Neural cell (in vitro differentiated cells): ENCODE results near the gene AKT1. TPM values are rescaled to one million over a fixed set of nuclear protein-coding genes. Genes with fewer than 3 reads are reported as not detected.

Experiments used
- H2AFZ ChIP-seq: fragments of 200-600, 300-800 bp; sonication (generic), shearing (Covaris generic); 2 replicates; pipeline ENCODE4 v1.6.0; 2014; ENCODE audit warnings: low read depth, mild to moderate bottlenecking, antibody characterized with exemption, low read length, moderate library complexity
- H3F3A ChIP-seq: fragments of 200-600 bp; shearing (Covaris generic); 2 replicates; pipeline ENCODE4 v1.6.1; 2016; ENCODE audit warnings: mild to moderate bottlenecking, moderate library complexity, mixed read lengths, antibody characterized with exemption, low read length; ENCODE audit not compliant: insufficient read depth, poor library complexity, severe bottlenecking
- H3K27ac ChIP-seq: fragments of 200-600, 300-800 bp; sonication (generic), shearing (Covaris generic); 2 replicates; pipeline ENCODE4 v1.5.1; 2014; ENCODE audit warnings: mild to moderate bottlenecking, low read length, moderate library complexity
- H3K27me3 ChIP-seq: fragments of 300-800, 200-600 bp; sonication (generic), shearing (Covaris generic); 2 replicates; pipeline ENCODE4 v1.6.0; 2014; ENCODE audit warnings: mild to moderate bottlenecking, low read depth, low read length, moderate library complexity; ENCODE audit not compliant: insufficient read depth
- H3K36me3 ChIP-seq: fragments of 300-800, 200-600 bp; sonication (generic), shearing (Covaris generic); 2 replicates; pipeline ENCODE4 v1.5.1; 2014; ENCODE audit warnings: mild to moderate bottlenecking, antibody characterized with exemption, low read length, moderate library complexity; ENCODE audit not compliant: insufficient read depth
- H3K4me2 ChIP-seq: fragments of 300-800, 200-600 bp; sonication (generic), shearing (Covaris generic); 2 replicates; pipeline ENCODE4 v1.6.0; 2014; ENCODE audit warnings: mild to moderate bottlenecking, low read length
- H3K4me3 ChIP-seq: fragments of 300-800, 200-600 bp; sonication (generic), shearing (Covaris generic); 2 replicates; pipeline ENCODE4 v1.5.1; 2014; ENCODE audit warnings: mild to moderate bottlenecking, low read length, moderate library complexity
- H3K79me2 ChIP-seq: fragments of 200-600 bp; shearing (Covaris generic); replicated peaks from 2 replicates; pipeline ENCODE4 v1.6.0; 2014; ENCODE audit warnings: mild to moderate bottlenecking, low read length, moderate library complexity; ENCODE audit not compliant: insufficient read depth
- H3K9ac ChIP-seq: fragments of 300-800, 200-600 bp; sonication (generic), shearing (Covaris generic); 2 replicates; pipeline ENCODE4 v1.6.1; 2016; ENCODE audit warnings: mild to moderate bottlenecking, low read length, mixed read lengths
- H3K9me2 ChIP-seq: fragments of 200-600 bp; shearing (Covaris generic); 2 replicates; pipeline ENCODE4 v1.6.1; 2016; ENCODE audit warnings: mild to moderate bottlenecking, low read length, mixed read lengths; ENCODE audit not compliant: insufficient read depth
- H3K9me3 ChIP-seq: fragments of 200-600, 300-800 bp; sonication (generic), shearing (Covaris generic); 2 replicates; pipeline ENCODE4 v1.6.1; 2016; ENCODE audit warnings: mild to moderate bottlenecking, mixed run types, low read length, moderate library complexity, mixed read lengths
- H4K20me1 ChIP-seq: fragments of 200-600 bp; shearing (Covaris generic); 2 replicates; pipeline ENCODE4 v1.6.1; 2016; ENCODE audit warnings: mild to moderate bottlenecking, mixed run types; ENCODE audit not compliant: insufficient read depth
- CTCF ChIP-seq: fragments of 450-650 bp; IDR thresholded peaks from 2 replicates; pipeline ENCODE4 v1.5.1; 2014; ENCODE audit warnings: antibody characterized with exemption, mild to moderate bottlenecking, moderate library complexity; ENCODE audit not compliant: poor library complexity, severe bottlenecking
- EP300 ChIP-seq: fragments of 450-650 bp; conservative IDR thresholded peaks from 2 replicates; pipeline ENCODE4 v1.6.1; 2014; ENCODE audit warnings: antibody characterized with exemption, mild to moderate bottlenecking, moderate library complexity; ENCODE audit not compliant: poor library complexity, severe bottlenecking
- EZH2 ChIP-seq: fragments of 200-600, 300-800 bp; shearing (Covaris generic), sonication (generic); IDR thresholded peaks from 2 replicates; pipeline ENCODE4 v1.6.1; 2014; ENCODE audit warnings: antibody characterized with exemption, low read length, borderline replicate concordance, mild to moderate bottlenecking; ENCODE audit not compliant: insufficient read depth, poor library complexity, severe bottlenecking
- MXI1 ChIP-seq: fragments of 450-650 bp; conservative IDR thresholded peaks from 2 replicates; pipeline ENCODE4 v1.6.1; 2014; ENCODE audit warnings: antibody characterized with exemption, mild to moderate bottlenecking; ENCODE audit not compliant: poor library complexity, severe bottlenecking
- POLR2AphosphoS5 ChIP-seq: IDR thresholded peaks from 2 replicates; pipeline ENCODE4 v1.6.1; 2012
- RAD21 ChIP-seq: fragments of 450-650 bp; conservative IDR thresholded peaks from 2 replicates; pipeline ENCODE4 v1.6.1; 2014; ENCODE audit warnings: antibody characterized with exemption, mild to moderate bottlenecking, moderate library complexity
- REST ChIP-seq: IDR thresholded peaks from 2 replicates; pipeline ENCODE4 v1.6.1; 2012; ENCODE audit warnings: borderline replicate concordance
- SMC3 ChIP-seq: fragments of 450-650 bp; conservative IDR thresholded peaks from 2 replicates; pipeline ENCODE4 v1.6.1; 2014; ENCODE audit warnings: antibody characterized with exemption, mild to moderate bottlenecking, moderate library complexity; ENCODE audit not compliant: poor library complexity
- TAF1 ChIP-seq: IDR thresholded peaks from 2 replicates; pipeline ENCODE4 v1.6.1; 2012; ENCODE audit warnings: low read depth
- polyA plus RNA-seq: library from polyadenylated mRNA; depleted of rRNA; stranded (reverse); fragments of >200 nt; gene quantifications from 2 replicates; pipeline ENCODE4 v1.2.3, GENCODE V29; 2014

AKT1 gene
- polyA plus RNA-seq, 1 donor from 2014 or later = 159 TPM

GRCh38 chr14:104821971-104822608, 26.5 kb upstream of the AKT1 start:
- Histone ChIP-seq H3K4me3 (no peak overlapping the region), H3K36me3 (no peaks in the 10 kb centered on the region), H3K4me2 (no peak overlapping the region), H3F3A (no peaks in the 10 kb centered on the region), H3K27ac (no peak overlapping the region), H2AFZ (no peak overlapping the region), H3K9me2 (no peaks in the 10 kb centered on the region), H3K9me3 (no peaks in the 10 kb centered on the region), H3K27me3 (peaks cover 14% of the 10 kb centered on the region), H3K9ac (no peak overlapping the region), H3K79me2 (no peaks in the 10 kb centered on the region), H4K20me1 (no peaks in the 10 kb centered on the region)
- TF ChIP-seq EZH2 (no peak), REST (no peak), POLR2AphosphoS5 (no peak), MXI1 (no peak), EP300 (no peak), SMC3 (no peak), CTCF (no peak), RAD21 (no peak), TAF1 (no peak)

- no peak overlapping the region for H2AFZ ChIP-seq
- H3K27ac ChIP-seq = no peak overlapping the region
- TF ChIP-seq POLR2AphosphoS5 (no peak), EP300 (no peak), TAF1 (no peak), EZH2 (no peak), SMC3 (no peak), MXI1 (no peak), RAD21 (no peak), REST (no peak), CTCF (no peak)
Measured at GRCh38 chr14:104821229-104821945, 25.8 kb upstream of the AKT1 start.

More at GRCh38 chr14:104821229-104821945, 25.8 kb upstream of the AKT1 start:
- Histone ChIP-seq H3K9me2 (no peaks in the 10 kb centered on the region), H3K9me3 (no peaks in the 10 kb centered on the region), H3K36me3 (no peaks in the 10 kb centered on the region), H3K79me2 (no peaks in the 10 kb centered on the region), H3K27me3 (peaks cover 9% of the 10 kb centered on the region), H3K4me2 (no peak overlapping the region), H4K20me1 (no peaks in the 10 kb centered on the region), H3K9ac (no peak overlapping the region), H3F3A (no peaks in the 10 kb centered on the region), H3K4me3 (no peak overlapping the region)
